ENCODE data around the gene MTCL1. TPM values are rescaled to one million over a fixed set of nuclear protein-coding genes. Genes with fewer than 3 reads are reported as not detected.

MTCL1 gene
- total RNA-seq, 1 experiment from 2014 or later: 297 TPM

DNA sequence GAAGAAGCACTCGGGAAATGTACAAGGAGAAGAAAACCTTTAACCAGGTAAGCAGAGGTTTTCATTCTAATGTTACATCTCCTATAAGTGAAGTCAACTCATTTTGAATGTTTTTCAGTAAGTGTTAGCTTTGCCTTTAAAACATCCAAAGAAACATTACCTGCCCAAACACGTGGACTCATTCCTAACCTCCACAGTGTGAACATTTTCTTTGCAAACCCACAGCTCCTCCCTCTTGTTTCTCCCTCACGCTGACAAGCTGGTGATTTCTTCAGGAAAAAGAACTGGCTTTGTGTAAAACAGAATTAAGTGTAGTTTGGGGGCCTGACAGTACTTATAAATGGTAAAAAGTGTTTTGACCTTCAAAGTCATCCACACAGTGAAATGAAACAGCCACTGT, 72.5 kb downstream of the MTCL1 start:
- Mint-ChIP-seq H3K4me3 (ENCODE audit: low read depth, unreplicated experiment) (no peak overlapping the region), H3K27ac (ENCODE audit: unreplicated experiment) (peak overlapping the region; percentile 34), H3K36me3 (ENCODE audit: insufficient read depth, unreplicated experiment) (peaks cover 44% of the 10 kb centered on the region), H3K4me1 (ENCODE audit: low read depth, unreplicated experiment) (peaks cover 17% of the 10 kb centered on the region), H3K27me3 (ENCODE audit: unreplicated experiment) (no peaks in the 10 kb centered on the region), H3K9me3 (ENCODE audit: low read depth, unreplicated experiment) (no peaks in the 10 kb centered on the region)
- BruUV-seq (replicated peaks): no TSS peak
- TF ChIP-seq, protein P1, sequence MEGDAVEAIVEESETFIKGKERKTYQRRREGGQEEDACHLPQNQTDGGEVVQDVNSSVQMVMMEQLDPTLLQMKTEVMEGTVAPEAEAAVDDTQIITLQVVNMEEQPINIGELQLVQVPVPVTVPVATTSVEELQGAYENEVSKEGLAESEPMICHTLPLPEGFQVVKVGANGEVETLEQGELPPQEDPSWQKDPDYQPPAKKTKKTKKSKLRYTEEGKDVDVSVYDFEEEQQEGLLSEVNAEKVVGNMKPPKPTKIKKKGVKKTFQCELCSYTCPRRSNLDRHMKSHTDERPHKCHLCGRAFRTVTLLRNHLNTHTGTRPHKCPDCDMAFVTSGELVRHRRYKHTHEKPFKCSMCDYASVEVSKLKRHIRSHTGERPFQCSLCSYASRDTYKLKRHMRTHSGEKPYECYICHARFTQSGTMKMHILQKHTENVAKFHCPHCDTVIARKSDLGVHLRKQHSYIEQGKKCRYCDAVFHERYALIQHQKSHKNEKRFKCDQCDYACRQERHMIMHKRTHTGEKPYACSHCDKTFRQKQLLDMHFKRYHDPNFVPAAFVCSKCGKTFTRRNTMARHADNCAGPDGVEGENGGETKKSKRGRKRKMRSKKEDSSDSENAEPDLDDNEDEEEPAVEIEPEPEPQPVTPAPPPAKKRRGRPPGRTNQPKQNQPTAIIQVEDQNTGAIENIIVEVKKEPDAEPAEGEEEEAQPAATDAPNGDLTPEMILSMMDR (IDR thresholded peaks at IDR 0.05; ENCODE audit: unreplicated experiment): no peak
- DNase-seq: no peak
- intact Hi-C loops (cut with micrococcal nuclease; ENCODE audit: unreplicated experiment): no loop called here
- CTCF ChIA-PET: no interaction called here

DNA sequence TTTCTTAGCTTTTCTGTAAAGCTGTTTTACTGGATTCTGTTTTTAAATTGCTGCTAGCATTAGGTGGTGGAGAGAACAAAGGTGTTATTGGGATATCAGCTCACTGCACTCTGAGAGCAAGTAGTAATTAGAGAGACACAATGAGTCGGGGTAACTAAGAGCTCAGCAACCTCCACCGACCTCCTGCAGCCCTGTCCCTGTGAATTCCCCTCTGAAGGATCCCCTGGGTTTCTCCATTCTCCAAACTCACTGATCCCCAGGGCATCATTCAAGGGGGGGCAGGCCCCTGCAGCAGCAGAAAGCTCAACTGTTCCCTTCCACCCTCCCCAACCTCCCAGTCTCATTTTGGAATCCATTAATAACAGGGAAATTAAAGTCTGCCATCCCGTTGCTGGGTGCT, 73.0 kb downstream of the MTCL1 start:
- CTCF ChIA-PET: no interaction called here
- no peak for DNase-seq
- no peaks in the 10 kb centered on the region for H3K27me3 Mint-ChIP-seq (ENCODE audit: unreplicated experiment)
- intact Hi-C loops (cut with micrococcal nuclease; ENCODE audit: unreplicated experiment): no loop called here
- BruUV-seq (replicated peaks): no TSS peak
- no peak overlapping the region for H3K27ac Mint-ChIP-seq (ENCODE audit: unreplicated experiment)
- peaks cover 49% of the 10 kb centered on the region for H3K36me3 Mint-ChIP-seq (ENCODE audit: insufficient read depth, unreplicated experiment)
- H3K9me3 Mint-ChIP-seq (ENCODE audit: low read depth, unreplicated experiment): no peaks in the 10 kb centered on the region
- no peak overlapping the region for H3K4me3 Mint-ChIP-seq (ENCODE audit: low read depth, unreplicated experiment)
- TF ChIP-seq, protein P1 (IDR thresholded peaks at IDR 0.05; ENCODE audit: unreplicated experiment): no peak
- H3K4me1 Mint-ChIP-seq (ENCODE audit: low read depth, unreplicated experiment): peaks cover 17% of the 10 kb centered on the region

GRCh38 chr18:8778824-8779223, 73.5 kb downstream of the MTCL1 start:
- intact Hi-C loops (cut with micrococcal nuclease; ENCODE audit: unreplicated experiment): no loop called here
- Mint-ChIP-seq H3K9me3 (ENCODE audit: low read depth, unreplicated experiment) (no peaks in the 10 kb centered on the region), H3K4me3 (ENCODE audit: low read depth, unreplicated experiment) (no peak overlapping the region), H3K27ac (ENCODE audit: unreplicated experiment) (no peak overlapping the region), H3K36me3 (ENCODE audit: insufficient read depth, unreplicated experiment) (peaks cover 54% of the 10 kb centered on the region), H3K27me3 (ENCODE audit: unreplicated experiment) (no peaks in the 10 kb centered on the region), H3K4me1 (ENCODE audit: low read depth, unreplicated experiment) (peaks cover 20% of the 10 kb centered on the region)
- CTCF ChIA-PET: no interaction called here
- DNase-seq: no peak
- no TSS peak for BruUV-seq (replicated peaks)
- TF ChIP-seq, protein P1 (IDR thresholded peaks at IDR 0.05; ENCODE audit: unreplicated experiment): no peak

DNA sequence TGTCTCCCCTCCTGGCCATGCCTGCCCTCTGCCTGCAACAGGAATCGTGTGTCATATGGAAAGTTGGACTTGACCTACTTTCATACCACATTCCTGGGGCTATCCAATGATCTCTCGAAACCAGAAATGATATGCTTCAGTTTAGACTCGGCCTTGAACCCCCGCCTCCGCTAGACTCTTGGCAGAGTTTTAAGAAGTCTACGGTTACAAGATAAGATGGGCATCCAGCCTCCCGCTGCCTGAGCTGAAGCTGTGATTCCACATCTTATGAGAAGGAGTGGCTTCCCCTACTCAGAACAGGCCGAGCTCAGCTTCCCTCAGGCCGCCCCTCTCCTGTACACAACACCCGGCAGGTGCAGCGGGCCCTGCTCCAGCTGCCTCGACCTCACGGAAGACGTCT, 73.9 kb downstream of the MTCL1 start:
- Mint-ChIP-seq H3K9me3 (ENCODE audit: low read depth, unreplicated experiment) (no peaks in the 10 kb centered on the region), H3K27ac (ENCODE audit: unreplicated experiment) (peak overlapping the region; percentile 45), H3K4me3 (ENCODE audit: low read depth, unreplicated experiment) (no peak overlapping the region), H3K36me3 (ENCODE audit: insufficient read depth, unreplicated experiment) (peaks cover 55% of the 10 kb centered on the region), H3K4me1 (ENCODE audit: low read depth, unreplicated experiment) (peaks cover 22% of the 10 kb centered on the region), H3K27me3 (ENCODE audit: unreplicated experiment) (no peaks in the 10 kb centered on the region)
- DNase-seq: no peak
- TF ChIP-seq, protein P1 (IDR thresholded peaks at IDR 0.05; ENCODE audit: unreplicated experiment): no peak
- no TSS peak for BruUV-seq (replicated peaks)
- intact Hi-C loops (cut with micrococcal nuclease; ENCODE audit: unreplicated experiment): no loop called here
- CTCF ChIA-PET: no interaction called here

Measured in Calu3 (cell line).